ENCODE measurements around the gene APOBEC3H.

Gene APOBEC3H

DNA sequence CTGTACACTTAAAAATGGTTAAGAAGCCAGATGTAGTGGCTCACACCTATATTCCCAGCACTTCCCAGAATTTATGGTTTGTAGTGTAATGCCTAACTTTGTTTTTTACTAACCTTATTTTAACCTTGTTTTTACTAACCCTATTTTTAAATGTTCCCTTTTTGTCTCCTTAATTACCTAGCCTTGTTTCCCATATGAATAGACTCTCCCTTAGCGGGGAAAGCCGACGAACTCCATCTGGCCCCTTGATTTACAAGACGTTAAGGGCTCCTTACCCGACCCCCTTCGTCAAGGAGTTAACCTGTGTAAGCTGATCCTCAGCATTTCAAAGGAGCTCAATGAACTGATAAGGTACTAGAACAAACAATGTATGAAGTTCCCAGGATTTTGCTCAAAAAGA is 17.1 kb downstream of the APOBEC3H start:
- no peak for DNase-seq

- no peak for DNase-seq
Observed at GRCh38 chr22:39115570-39115969, 18.5 kb downstream of the APOBEC3H start.

GRCh38 chr22:39115977-39116621 is 19.1 kb downstream of the APOBEC3H start:
- no peak for DNase-seq

DNA sequence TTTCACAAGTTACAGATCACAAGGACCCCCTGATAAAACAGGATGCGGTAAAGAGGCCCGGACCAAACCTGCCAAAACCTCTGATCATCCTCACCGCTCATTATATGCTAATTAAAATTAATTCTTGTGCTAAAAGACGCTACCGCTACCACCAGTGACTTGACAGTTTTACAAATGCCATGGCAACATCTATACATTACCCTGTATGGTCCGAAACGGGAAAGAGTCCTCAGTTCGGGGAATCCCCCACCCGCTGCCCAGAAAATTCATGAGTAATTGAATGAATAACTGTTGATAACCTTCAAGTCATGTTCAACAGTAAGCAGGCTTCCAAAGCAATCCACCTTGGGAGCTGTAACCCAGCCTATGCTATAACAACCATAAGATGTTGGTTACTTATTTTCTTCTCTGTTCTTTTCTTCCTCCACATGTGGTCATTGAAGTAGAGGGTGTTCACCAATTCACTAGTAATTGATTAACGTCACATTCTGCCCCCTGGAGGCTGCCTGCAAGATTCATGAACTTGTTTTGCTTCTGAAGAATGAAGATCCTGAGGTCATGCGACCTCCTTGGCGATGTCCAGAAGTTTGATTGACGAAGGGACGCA is 20.6 kb downstream of the APOBEC3H start:
- peak; percentile 27 for DNase-seq

DNA sequence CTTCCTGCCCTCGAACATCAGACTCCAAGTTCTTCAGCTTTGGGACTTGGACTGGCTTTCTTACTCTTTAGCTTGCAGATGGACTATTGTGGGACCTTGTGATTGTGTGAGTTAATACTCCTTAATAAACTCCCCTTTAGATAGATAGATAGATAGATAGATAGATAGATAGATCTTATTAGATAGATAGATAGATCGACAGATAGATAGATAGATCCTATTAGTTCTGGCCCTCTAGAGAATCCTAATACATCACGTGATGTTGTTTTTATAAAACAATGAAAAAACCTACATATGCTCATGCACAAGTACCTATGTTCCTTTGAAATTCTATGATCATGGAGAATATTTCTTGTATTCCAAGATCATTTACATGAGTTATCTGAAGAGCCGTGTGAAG is 23.9 kb downstream of the APOBEC3H start:
- no peak for DNase-seq

- no peak for DNase-seq
Observed at GRCh38 chr22:39122772-39123470, 25.9 kb downstream of the APOBEC3H start.

DNA sequence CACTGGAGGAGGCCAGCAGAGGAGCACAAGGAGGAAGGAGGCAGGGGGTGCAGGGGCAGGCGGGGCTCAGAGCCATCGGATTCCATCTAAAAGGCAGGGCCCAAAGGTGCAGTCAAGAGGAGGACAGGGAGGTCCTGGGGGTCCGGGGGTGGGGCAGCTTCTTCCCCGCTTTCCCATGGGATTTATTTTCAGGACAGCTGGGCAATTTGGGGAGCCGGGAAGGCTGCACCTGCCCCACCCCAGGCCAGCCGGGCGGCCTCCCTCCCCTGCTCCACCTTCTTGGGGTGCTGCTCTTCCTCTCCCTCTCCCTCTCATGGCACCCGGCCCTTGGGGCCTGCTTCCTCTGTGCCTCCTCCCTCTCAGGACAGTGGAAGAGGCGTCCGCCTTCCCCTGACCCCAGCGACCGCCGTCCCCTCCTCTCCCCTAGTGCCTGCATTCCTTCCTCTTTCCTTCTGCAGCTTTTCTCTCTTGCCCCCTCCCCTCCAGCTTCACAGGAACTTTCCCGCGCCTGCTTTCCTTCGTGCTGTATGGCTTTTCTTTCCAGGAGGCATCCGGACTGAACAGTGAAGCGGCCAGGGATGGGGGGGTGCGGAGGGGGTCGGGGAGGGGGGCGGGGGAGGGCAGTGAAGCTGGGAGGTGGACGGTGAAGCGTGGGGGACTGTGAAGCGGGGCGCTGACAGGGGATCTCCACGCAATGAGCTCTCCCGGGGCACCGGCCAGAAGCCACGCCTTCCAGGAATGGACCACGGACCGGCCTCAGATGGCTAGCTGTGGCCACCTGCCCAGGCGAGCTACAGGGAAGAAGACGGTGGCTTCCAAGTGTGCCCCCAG is 26.9 kb downstream of the APOBEC3H start:
- no peak for DNase-seq

GRCh38 chr22:39125622-39126021 is 28.6 kb downstream of the APOBEC3H start:
- DNase-seq: no peak

GRCh38 chr22:39128508-39128907 is 31.5 kb downstream of the APOBEC3H start:
- DNase-seq: no peak

GRCh38 chr22:39129081-39129480 is 32.0 kb downstream of the APOBEC3H start:
- no peak for DNase-seq

DNA sequence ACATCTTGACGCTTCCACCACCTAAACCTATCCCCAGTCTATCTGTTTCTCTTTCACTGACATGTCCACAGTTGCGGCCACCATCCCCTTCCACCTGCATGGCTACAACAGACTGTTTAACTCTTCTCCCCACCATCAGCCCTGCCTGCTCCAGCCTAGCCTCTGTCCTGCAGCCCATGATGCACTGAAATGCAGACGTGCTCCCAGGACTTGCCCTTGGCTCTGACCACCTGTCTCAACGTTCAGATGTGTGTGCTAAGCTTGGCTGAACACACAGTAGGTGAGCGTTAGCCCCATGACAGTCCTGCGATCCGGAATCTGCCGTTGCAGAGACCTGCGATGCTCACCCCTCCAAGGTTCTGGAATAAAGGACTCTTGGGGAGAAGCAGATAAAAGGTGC is 32.7 kb downstream of the APOBEC3H start:
- DNase-seq: no peak

- DNase-seq: no peak
Observed at GRCh38 chr22:39130152-39130704, 33.2 kb downstream of the APOBEC3H start.

- DNase-seq: no peak
Observed at GRCh38 chr22:39130892-39131855, 34.1 kb downstream of the APOBEC3H start.

- DNase-seq: no peak
Observed at GRCh38 chr22:39132281-39132680, 35.2 kb downstream of the APOBEC3H start.

DNA sequence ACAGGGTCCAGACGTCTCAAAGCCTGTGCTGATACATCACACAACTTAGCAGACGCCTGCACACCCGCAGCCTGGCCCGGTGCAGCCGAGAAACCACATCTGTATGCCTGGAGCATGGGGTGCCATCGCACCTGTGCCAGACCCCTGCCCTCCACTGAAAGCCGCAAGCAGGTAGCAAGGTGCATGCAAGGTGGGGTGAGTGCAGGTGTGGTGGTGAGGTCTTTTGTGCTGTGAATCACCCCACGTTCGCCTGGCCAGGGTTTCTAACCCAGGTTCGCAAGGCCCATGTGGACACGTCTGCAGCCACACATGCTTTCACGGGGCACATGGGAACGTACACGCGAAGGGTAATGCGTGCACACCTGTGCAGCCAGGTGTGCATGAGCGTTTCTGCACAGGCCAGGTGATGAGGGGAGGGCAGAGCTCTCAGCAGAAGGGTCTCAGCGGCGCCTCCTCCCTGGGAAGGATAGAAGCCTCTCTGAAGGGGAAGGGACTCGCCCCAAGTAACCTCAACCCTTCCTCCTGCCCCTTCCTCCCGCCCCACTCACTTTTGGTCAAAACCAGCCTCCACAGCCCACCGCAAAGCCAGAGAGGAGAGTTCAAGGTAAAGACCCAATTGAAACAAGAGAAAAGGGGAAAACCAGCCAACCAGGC is 36.0 kb downstream of the APOBEC3H start:
- no peak for DNase-seq

DNA sequence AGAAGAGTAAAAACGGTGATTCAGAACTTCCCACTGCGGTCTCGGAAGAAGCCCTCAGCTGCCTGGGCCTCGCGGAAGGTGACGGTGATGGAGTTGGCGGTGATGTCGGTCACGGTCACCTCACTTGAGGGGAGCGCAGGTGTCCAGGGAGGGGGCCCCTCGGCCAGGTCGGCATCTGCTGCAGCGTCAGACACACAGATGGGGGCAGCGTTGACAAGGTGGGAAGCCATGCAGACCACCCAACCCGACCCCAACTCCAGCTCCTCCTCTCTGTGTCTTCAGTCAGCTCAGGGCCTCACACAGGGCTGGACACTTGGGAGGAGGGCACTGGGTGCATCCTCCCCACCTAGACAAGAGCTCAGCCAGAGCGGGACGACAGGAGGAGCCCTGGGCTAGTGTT is 36.8 kb downstream of the APOBEC3H start:
- no peak for DNase-seq

DNA sequence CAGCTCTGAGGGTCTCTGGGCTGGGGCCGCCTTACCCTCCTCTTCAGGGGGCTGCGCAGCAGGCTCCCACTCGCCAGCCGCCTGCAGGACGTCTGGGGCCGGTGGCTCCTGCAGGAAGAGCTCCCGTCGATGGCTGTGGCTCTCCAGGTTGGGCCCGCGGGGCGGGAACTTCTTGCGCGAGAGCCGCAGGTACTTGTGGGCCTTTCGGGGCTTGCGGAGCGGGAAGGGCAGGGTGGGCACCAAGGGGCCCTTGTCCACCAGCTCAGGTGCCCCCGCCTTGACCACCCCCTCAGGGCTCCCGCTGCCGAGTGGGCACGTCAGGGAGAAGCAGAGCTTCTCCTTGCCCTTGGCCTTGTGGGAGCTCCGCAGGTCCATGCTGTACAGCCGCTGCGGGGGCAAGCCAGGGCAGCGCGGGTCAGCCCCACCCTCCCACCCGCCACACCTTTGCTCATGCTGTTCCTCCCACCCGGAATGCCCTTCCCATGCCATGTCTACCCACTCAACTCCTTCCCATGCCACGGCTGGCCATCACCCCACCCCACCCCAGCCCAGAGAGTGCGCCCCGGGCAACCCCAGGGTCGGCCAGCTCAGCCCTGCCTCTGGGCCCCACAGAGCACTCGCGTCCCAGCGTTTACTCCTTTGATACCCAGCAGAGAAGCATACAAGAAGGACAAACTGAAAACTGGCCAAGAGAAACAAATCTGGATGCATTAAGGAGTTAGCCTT is 37.5 kb downstream of the APOBEC3H start:
- DNase-seq: no peak

- DNase-seq: no peak
Observed at GRCh38 chr22:39135092-39135896, 38.2 kb downstream of the APOBEC3H start.

DNA sequence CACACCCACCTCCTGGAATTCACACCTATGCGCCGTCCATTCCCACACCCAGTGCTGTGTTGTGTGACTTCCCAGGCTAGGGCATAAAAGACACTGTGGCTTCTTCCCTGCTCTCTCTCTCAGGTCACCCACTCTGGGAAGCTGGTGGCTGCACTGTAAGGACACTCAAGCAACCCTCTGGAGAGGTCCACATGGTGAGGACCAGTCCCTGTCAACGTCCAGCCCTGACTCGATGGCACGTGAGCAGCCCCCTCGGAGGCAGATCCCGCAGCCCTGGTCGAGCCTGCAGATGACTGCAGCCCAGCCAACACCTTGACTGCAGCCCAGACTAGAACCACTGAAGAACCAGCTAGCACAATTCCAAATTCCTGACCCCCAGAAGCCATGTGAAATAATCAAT is 39.3 kb downstream of the APOBEC3H start:
- DNase-seq: no peak

Measured in NCI-H510A treated with DMSO at 0.1 percent for 48 hours (cell line).